HG02970 (cell line): ENCODE measurements around the gene FAM163A.

ENCODE experiments used
- ATAC-seq: cut with Tn5 transposase; IDR thresholded peaks from one replicate; pipeline ENCODE4 v1.9.1; 2021; ENCODE audit warnings: mild to moderate bottlenecking, moderate library complexity, moderate number of reproducible peaks; ENCODE audit not compliant: unreplicated experiment, low FRiP score

FAM163A gene

GRCh38 chr1:179748772-179749171 is 5.7 kb downstream of the FAM163A start:
- no peak for ATAC-seq

- ATAC-seq: no peak
These were observed 7.5 kb downstream of the FAM163A start for GRCh38 chr1:179750630-179751029.

GRCh38 chr1:179753061-179753460 is 10.0 kb downstream of the FAM163A start:
- no peak for ATAC-seq

GRCh38 chr1:179754041-179754624 is 11.0 kb downstream of the FAM163A start:
- no peak for ATAC-seq

GRCh38 chr1:179757933-179758332 is 14.8 kb downstream of the FAM163A start:
- ATAC-seq: no peak

- no peak for ATAC-seq
These were observed 17.4 kb downstream of the FAM163A start for GRCh38 chr1:179760521-179760920.

- ATAC-seq: no peak
These were observed 18.2 kb downstream of the FAM163A start for GRCh38 chr1:179761296-179761695.

- no peak for ATAC-seq
These were observed 19.0 kb downstream of the FAM163A start for GRCh38 chr1:179761846-179762640.

GRCh38 chr1:179767177-179767581 is 24.1 kb downstream of the FAM163A start:
- ATAC-seq: no peak

- no peak for ATAC-seq
These were observed 24.9 kb downstream of the FAM163A start for GRCh38 chr1:179767996-179768395.

- no peak for ATAC-seq
These were observed 27.9 kb downstream of the FAM163A start for GRCh38 chr1:179770887-179771502.

GRCh38 chr1:179773264-179773663 is 30.2 kb downstream of the FAM163A start:
- ATAC-seq: no peak

- ATAC-seq: no peak
These were observed 30.9 kb downstream of the FAM163A start for GRCh38 chr1:179774000-179774399.

GRCh38 chr1:179774566-179774965 is 31.5 kb downstream of the FAM163A start:
- no peak for ATAC-seq

- no peak for ATAC-seq
These were observed 31.9 kb downstream of the FAM163A start for GRCh38 chr1:179775009-179775408.

GRCh38 chr1:179776831-179777230 is 33.7 kb downstream of the FAM163A start:
- ATAC-seq: no peak

GRCh38 chr1:179777731-179778130 is 34.6 kb downstream of the FAM163A start:
- ATAC-seq: no peak

GRCh38 chr1:179779645-179780272 is 36.7 kb downstream of the FAM163A start:
- no peak for ATAC-seq

- no peak for ATAC-seq
These were observed 38.9 kb downstream of the FAM163A start for GRCh38 chr1:179781962-179782361.

GRCh38 chr1:179785031-179785431 is 41.9 kb downstream of the FAM163A start:
- no peak for ATAC-seq

- ATAC-seq: no peak
These were observed 42.6 kb downstream of the FAM163A start for GRCh38 chr1:179785728-179786127.
